HG03558 (cell line): ENCODE results near the gene NCMAP.

Source experiments
- ATAC-seq: cut with Tn5 transposase; IDR thresholded peaks from one replicate; pipeline ENCODE4 v1.9.1; 2021; ENCODE audit warnings: moderate number of reproducible peaks; ENCODE audit not compliant: unreplicated experiment; ENCODE audit errors: extremely low read depth

The NCMAP gene

DNA sequence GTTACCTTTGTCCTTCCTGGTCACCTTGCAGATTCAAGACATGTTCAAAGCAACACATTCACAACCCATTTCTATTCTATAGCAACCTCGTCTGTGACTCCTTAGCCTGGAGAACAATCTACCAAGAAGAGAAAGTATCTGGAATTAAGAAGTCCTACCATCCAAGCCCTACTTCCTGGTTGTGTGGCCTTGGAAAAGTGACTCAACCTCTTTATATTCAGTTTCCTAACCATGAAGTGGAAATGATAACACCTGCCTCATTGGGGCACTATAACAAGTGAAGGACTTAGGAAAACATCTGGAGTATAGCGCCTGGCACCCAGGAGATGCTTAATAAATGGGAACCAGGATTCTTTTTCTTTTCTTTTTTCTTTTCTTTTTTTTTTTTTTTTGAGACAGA is 50.7 kb downstream of the NCMAP start:
- no peak for ATAC-seq

DNA sequence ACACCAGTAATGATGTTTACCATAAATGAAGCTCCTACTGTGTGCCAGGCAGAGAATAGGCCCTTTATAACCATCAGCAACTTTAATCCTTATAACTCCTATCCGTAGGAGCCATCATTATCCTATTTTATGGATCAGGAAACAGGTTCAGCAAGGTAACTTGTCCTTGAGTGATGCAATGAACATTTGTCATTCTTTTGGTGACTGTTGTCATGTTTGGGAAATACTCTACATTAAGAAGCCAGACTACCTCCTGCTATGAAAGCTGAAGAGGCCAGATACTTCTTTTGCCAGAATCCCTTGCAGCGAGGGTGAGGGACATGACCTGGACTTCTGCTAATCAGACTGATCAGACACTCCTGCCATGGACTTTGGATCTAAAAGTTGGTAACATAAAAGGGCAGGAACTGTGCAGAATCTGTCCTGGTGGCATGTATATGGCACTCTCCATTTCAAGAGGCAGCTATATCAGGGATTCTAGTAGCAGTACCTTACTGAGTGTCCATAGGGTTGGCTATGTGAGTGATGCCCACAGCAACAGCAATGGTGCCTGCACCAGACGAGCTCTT is 54.1 kb downstream of the NCMAP start:
- no peak for ATAC-seq

DNA sequence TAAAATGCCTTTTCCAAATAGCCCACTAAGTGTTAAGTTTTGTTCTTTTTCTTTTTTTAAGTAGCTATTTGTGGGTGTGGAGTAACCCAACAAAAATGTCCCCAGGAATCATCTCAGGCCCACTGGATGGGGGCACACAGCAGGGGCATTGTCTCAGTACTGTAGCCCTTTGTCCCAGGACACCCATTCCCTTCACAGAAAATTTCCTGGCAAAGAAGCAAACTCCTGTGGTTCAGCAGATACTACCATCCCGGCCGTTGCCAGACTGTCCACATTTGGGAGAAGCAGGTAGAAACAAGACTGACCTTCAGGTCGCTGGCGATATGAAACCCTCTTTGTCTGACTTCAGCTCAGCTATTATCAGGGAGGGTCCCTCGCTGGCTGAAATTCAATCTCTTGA is 63.5 kb downstream of the NCMAP start:
- ATAC-seq: no peak

DNA sequence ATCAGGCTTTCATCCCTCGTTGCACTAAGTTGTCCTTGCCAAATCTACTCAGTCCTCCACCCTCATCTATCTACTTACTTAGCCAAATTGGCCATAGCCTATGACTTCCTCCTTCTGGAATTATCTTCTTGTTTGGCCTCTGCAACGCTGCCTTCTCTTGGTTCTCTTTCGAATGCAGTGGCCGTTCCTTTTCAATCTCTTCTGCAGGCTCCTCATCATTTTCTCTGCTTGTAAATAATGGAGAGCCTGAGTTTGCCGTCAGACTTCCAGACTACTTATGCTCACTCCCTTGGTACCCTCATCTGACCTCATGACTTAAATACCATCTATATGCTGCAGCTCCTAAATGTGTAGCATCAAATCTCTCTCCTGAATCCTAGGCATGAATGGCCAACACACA is 64.8 kb downstream of the NCMAP start:
- no peak for ATAC-seq

DNA sequence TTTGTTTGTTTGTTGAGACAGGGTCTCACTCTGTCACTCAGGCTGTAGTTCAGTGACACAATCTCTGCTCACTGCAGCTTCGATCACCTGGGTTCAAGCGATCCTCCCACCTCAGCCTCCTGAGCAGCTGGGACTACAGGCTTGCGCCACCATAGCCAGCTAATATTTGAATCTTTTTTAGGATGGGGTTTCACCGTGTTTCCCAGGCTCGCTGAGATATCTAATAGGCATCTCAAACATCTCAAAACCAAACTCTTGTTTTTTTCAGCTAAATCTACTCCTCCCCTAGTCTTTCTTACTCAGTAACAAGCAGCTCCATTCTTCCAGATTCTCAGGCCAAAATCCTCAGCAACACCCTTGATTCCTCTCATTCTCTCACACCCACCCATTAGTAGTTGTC is 65.2 kb downstream of the NCMAP start:
- no peak for ATAC-seq

DNA sequence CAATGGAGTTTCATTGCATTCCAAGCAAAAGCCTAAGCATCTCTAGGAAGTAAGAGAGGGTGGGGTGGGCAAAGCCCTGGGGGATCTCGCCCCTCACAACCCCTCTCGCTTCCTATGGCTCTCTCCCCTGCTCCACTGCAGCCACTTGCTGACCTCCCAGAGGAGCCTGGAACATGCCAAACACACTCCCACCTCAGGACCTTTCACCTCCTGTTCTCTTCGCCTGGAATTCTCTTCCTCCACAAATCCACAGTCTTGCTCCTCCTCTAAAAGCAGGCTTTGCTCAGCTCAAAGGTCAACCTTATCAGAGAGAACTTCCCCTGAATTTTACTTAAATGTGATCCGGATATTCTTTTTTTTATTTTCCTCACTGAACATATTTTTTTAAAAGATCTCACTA is 66.3 kb downstream of the NCMAP start:
- ATAC-seq: no peak

DNA sequence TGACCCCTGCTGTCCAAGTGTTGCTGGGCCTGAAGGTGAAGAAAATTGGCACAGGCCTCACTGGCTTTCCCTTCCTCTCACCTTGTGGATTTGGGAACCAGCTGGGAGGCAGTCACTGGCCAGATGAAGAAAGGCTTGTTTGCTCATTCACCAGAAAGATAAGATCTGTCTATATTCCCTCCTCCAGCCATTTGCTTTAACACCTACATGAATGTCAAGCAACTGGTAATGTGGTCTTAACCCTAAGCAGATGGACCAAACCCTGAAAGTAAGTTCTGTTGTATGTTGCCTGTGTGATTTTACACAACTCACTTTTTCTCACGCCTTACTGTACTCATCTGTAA is 76.9 kb downstream of the NCMAP start:
- ATAC-seq: no peak

DNA sequence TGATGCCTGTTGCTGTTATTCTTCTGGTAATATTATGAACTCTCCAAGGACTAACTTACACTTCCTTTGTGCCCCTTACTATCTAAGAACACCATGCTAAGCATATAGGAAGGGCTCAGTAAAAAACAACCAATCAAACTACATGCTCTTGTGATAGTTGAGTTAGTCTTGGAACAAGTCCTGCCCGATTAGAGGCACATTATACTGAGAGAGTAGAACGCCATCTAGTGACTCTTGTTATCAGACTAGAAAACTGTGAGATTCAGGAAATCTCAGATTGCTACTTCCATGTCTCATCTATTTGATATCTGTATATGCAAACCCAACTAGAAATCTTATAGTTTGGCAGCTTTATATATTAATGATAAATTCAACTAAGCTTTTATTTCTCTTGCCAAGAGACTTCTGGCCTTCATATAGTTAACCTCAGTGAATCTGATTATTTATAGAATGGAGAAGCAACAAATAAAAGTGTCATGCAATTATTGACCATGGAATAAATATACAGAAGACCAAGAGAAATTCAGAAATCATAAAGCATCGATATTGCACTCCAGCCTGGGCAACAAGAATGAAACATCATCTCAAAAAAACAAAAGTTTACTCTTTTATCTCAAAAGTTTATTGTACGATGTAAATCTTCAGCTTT is 79.4 kb downstream of the NCMAP start:
- no peak for ATAC-seq

DNA sequence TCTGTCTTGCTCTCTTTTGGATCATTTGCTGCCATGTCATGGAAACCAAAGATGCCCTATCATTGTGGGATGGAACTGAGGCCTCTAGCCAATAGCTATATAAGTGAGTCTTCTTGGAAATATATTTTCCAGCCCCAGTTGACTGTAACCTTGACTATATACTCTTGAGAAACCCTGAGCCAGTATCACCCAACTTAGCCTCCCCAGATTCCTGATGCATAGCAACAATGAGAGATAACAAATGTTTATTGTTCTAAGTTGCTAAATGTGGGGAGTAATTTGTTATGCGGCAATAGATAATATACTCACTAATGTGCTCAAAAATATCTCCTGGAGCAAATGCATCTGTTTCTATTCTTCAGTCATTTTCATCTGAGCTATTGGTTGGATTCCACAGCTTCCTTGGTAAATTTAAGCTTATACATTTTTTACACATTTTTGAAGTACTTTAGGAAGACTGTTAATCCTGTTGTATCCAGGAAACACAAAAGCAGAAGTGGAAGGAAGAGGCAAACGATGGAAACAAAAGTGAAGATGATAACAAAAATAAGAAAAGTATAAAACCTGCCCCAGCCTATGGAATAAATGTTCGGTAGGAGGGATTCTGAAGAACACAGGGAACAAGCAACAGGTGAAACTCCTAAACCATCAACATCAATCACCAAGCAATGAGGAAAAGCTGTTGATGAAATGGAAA is 80.9 kb downstream of the NCMAP start:
- ATAC-seq: no peak

DNA sequence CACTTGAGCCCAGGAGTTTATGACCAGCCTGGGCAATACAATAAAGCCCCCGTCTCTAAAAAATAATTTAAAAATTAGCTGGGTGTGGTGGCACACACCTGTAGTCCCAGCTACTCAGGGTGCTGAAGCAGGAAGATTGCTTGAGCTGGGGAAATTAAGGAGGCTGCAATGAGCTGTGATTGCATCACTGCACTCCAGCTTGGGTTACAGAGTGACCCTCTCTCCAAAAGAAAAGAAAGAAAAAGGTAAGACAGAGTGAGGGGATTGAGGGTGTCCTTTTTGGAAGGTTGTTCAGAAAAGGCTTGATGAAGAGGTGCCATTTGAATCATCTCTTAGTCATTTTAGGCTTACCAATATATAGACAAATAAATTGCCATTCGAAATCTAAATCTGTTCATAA is 83.2 kb downstream of the NCMAP start:
- ATAC-seq: no peak

DNA sequence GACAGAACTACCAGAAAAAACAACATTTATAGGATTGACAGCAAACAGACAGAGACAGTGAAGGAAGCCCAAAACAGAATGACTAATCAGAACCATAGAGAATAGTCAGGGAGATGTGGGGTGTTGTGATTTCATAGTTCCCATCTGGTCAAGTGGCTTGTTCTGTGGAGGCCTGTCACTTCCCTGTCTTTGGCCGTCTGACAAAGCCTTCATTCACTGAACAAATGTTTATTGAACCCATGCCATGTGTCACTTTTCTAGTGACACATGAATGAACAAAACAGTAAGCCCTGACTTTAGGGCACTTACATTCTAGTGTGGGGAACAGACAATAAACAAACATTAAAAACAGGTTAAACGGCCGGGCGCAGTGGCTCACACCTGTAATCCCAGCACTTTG is 84.0 kb downstream of the NCMAP start:
- no peak for ATAC-seq

DNA sequence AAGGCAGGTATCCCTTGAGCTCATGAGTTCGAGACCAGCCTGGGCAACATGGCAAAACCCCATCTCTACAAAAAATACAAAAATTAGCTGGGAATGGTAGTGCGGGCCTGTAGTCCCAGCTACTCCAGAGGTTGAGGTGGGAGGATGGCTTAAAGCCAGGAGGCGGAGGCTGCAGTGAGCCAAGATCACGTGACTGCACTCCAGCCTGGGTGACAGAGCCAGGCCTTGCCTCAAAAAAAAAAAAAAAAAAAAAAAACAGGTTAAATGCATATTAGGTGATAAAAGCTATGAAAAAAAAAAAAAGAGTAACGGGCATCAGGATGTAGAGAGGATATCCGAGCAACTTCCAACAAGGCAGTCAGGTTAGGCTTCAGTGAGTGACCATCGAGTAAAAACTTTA is 84.4 kb downstream of the NCMAP start:
- no peak for ATAC-seq

DNA sequence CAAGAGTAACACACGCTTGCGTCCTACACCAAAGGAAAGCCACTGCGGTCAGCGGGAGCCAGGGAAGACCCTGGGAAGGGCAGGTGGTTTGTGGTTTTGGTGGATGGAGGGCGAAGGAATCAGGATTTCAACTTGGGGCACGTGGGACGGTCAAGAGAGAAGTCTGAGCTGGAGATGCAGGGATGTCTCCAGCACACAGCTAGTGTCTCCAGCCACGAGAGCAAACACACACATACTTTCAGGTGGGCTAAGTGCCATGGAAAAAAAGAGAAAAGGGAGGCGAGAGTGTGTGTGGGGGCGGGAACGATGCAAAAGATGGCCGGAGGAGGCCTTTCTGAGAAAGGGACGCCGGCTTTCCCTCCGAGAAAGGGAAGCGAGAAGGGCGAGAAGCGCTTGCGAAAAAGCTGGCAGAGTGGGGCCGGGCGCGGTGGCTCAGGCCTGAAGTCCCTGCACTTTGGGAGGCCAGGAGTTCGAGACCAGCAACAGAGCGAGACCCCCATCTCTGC is 85.8 kb downstream of the NCMAP start:
- no peak for ATAC-seq

DNA sequence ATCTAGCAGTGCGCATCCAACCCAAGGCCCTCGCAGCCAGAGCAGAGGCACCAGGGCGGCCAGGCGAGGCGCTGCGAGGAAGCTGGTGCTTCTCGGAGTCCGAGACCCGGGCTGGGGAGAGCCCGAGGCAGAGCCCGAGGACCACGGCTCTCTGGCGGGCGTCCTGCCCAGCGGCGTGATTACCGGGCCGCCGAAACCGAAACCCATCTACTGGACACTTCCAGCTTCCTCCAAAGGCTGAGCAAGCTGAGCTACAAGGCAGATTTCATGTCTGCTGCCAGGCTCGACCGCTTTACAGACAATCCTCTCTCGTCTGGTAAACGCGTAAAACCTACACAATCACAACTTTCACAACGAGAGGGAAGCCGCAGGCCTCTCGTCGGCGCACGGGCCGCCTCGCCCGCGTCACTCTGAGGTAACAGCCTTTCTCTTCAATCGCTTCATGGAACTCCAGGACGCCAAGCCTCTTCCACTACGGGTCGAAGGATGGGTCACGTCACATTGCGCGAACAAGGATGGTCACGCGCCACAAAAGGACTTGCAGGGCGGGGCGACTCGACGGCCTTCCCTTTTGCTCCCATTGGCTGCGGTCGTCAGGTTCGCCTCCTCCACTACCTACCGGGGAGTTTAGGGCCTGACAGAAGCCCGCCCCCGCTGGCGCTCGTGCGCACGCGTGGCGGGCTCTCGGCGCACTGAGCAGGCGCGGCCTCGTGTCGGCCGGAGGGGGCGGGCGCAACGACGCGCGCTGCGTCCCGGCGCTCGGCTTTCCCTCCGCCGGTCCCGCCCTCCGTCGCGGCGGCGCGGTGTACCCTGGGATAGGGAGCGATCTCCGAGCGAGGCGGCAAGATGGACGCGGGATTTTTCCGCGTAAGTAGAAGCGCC is 86.8 kb downstream of the NCMAP start, which contains the start of gene SRRM1:
SRRM1 (plus strand) TSS at position 822 of the 882 bp plus-strand sequence; CDS start at position 847, 25 bp downstream.
- no peak for ATAC-seq

DNA sequence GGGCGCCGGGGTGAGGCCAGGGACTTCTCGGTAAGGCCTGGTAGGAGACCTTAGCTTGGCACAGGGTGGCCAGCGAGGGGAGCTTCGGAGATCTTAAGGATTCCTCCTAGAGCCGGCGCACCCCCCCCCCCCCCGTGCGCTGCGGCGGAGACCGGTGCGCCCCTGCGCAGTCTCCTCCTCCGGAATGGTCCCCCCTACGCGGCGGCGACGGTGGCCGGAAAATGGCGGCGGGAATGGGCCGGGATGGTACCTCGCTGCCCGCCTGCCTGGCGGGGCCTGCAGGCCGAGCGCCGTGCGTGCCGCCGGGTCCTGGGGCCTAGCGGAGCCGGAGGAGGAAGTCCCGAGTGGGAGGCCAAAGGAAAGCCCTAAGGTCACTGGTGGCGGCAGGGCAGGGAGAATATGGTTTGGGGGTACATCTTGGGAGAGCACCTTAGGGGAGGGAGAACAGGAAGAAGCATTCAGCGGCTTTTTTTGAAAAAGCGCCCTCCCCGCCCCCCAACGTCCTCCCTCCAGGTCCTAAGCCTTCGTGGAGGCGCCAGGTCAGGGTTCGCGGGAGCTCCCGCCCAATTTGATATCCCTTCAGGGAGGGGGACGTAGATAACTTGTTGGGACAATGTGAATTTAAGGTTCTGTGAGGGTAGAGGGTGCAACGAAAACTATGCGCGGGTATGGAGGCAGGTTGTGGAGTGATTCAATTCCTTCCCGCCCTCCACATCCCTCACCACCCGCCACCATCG is 87.6 kb downstream of the NCMAP start:
- ATAC-seq: no peak

DNA sequence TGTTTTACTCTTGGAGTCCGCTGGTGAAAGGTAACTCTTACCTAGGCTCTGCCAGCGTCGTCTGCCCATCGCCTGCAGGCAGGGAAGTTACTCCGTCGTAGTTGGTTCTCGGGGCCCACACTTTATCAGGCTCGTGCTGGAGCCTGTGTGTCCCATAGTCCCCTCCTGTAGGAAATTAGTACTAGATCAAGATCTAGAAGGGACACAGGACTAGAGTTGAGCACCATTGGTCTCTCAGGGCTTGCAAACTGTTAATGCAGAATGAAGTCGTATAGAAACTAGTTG is 88.2 kb downstream of the NCMAP start:
- ATAC-seq: no peak

DNA sequence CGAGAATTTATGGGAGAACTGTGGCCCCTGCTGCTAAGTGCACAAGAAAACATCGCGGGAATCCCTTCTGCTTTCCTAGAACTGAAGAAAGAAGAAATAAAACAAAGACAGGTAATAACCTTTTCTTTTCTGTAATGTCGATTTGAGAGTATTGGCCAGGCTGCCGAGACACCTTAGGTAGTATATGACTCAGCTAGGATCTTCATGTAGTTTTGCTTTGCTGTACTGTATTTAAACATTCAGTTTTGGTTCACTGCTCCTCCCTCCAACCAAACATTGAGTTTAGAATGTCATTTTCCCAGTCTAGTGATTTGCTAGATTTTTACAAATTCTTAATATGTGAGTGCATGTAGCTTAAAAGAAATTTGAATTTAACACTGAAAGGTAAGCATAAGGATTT is 93.0 kb downstream of the NCMAP start:
- no peak for ATAC-seq

DNA sequence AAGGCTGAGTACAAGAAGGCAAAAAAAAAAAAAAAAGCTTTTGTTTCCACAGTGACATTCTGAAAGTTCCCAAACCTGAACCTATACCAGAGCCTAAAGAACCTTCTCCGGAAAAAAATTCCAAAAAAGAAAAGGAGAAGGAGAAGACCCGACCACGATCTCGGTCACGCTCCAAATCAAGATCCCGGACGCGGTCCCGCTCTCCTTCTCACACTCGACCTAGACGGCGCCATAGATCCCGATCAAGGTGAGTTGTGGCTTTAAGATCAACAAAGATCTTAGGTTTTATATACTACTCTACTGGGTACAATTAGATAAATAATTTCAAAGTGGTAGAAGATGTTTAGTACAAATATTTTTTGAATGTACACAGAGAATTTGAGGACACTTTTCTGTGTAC is 96.5 kb downstream of the NCMAP start:
- no peak for ATAC-seq

DNA sequence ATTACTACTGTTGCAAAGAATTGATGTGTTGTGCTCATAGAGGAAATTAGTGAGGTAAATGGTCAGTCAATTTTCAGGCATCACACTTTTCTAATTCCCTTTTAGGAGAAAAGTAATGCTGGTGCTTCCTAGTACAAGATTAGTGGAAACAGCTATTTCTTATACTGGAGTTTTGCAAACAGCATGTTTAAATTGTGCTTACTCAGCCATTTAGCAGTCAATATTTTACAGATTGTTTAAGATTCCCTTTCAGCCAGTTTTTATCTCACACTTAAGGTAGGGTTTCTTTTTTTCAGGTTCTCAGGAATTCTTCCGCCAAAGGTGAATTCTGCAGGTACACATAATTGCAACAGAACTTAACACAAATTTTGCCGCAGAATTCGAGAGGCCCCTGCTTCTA is 98.1 kb downstream of the NCMAP start:
- ATAC-seq: no peak

DNA sequence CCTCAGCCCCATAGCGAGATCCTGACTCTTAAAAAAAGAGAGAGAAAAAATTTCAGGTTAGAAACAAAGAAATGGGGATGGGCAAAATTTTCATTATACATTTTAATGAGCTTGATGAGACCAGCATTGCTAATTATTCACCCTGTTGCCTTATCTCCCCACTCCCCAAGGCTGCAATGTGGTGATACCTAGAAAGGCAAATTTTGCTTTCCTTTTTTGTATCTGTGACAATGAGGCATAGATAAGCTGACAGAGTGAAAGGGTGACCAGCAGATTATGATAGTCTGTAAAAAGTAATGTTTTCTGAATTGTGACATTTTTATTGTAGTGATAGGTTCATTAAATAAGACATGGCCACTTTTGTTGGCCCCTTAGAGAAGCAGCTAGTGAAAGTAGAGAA is 100.2 kb downstream of the NCMAP start:
- no peak for ATAC-seq
